ENCODE measurements around the gene MTMR12. TPM values are rescaled to one million over a fixed set of nuclear protein-coding genes. Genes with fewer than 3 reads are reported as not detected.

MTMR12 gene
- total RNA-seq, 1 donor from 2014 or later = 23.6 TPM

- Mint-ChIP-seq H3K27me3 (ENCODE audit: low read depth) (no peaks in the 10 kb centered on the region), H3K36me3 (no peaks in the 10 kb centered on the region), H3K27ac (no peak overlapping the region), H3K4me1 (no peaks in the 10 kb centered on the region), H3K4me3 (no peak overlapping the region), H3K9me3 (peaks cover 4% of the 10 kb centered on the region)
- TF ChIP-seq CTCF (IDR thresholded peaks at IDR 0.05; ENCODE audit: unreplicated experiment) = no peak
- no peak for DNase-seq (ENCODE audit: low spot score in 2 of 2, unreplicated experiment in 2 of 2)
Observed at GRCh38 chr5:32206509-32207354, 106.0 kb downstream of the MTMR12 start.

DNA sequence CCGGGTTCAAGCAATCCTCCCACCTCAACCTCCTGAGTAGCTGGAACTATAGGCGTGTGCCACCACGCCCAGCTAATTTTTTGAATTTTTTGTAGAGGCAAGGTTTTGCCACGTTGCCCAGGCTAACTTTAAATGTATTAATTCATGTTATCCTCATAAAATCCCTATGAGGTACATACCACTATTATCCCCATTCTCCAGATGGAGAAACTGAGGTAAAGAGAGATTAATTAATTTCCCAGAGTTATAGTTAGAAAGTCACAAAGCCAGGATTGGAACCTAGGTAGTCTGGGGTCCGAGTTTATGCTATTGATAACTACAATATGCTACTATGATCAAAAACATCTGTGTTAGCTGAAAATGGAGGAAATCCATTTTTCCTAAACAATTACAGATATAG, 106.7 kb downstream of the MTMR12 start:
- H3K36me3 Mint-ChIP-seq = no peaks in the 10 kb centered on the region
- H3K4me3 Mint-ChIP-seq = no peak overlapping the region
- no peak for DNase-seq (ENCODE audit: low spot score in 2 of 2, unreplicated experiment in 2 of 2)
- no peak overlapping the region for H3K27ac Mint-ChIP-seq
- H3K9me3 Mint-ChIP-seq = peaks cover 4% of the 10 kb centered on the region
- H3K4me1 Mint-ChIP-seq = peaks cover 7% of the 10 kb centered on the region
- no peak for TF ChIP-seq CTCF (IDR thresholded peaks at IDR 0.05; ENCODE audit: unreplicated experiment)
- H3K27me3 Mint-ChIP-seq (ENCODE audit: low read depth) = no peaks in the 10 kb centered on the region

GRCh38 chr5:32202394-32202793, 110.3 kb downstream of the MTMR12 start:
- TF ChIP-seq CTCF (IDR thresholded peaks at IDR 0.05; ENCODE audit: unreplicated experiment) = no peak
- no peaks in the 10 kb centered on the region for H3K27me3 Mint-ChIP-seq (ENCODE audit: low read depth)
- H3K4me1 Mint-ChIP-seq = peaks cover 12% of the 10 kb centered on the region
- no peak overlapping the region for H3K27ac Mint-ChIP-seq
- H3K4me3 Mint-ChIP-seq = no peak overlapping the region
- no peaks in the 10 kb centered on the region for H3K36me3 Mint-ChIP-seq
- H3K9me3 Mint-ChIP-seq = peaks cover 4% of the 10 kb centered on the region
- DNase-seq (ENCODE audit: low spot score in 2 of 2, unreplicated experiment in 2 of 2) = no peak

- Mint-ChIP-seq H3K36me3 (no peaks in the 10 kb centered on the region), H3K4me1 (peaks cover 12% of the 10 kb centered on the region), H3K9me3 (no peaks in the 10 kb centered on the region), H3K27ac (no peak overlapping the region), H3K27me3 (ENCODE audit: low read depth) (no peaks in the 10 kb centered on the region), H3K4me3 (no peak overlapping the region)
- no peak for DNase-seq (ENCODE audit: low spot score in 2 of 2, unreplicated experiment in 2 of 2)
- TF ChIP-seq CTCF (IDR thresholded peaks at IDR 0.05; ENCODE audit: unreplicated experiment) = no peak
Observed at GRCh38 chr5:32201122-32201753, 111.5 kb downstream of the MTMR12 start.

GRCh38 chr5:32197032-32197431, 115.7 kb downstream of the MTMR12 start:
- Mint-ChIP-seq H3K4me3 (no peak overlapping the region), H3K36me3 (no peaks in the 10 kb centered on the region), H3K4me1 (peaks cover 25% of the 10 kb centered on the region), H3K27me3 (ENCODE audit: low read depth) (no peaks in the 10 kb centered on the region), H3K27ac (no peak overlapping the region), H3K9me3 (no peaks in the 10 kb centered on the region)
- no peak for TF ChIP-seq CTCF (IDR thresholded peaks at IDR 0.05; ENCODE audit: unreplicated experiment)
- no peak for DNase-seq (ENCODE audit: low spot score in 2 of 2, unreplicated experiment in 2 of 2)
